ENCODE measurements around the gene KCNK17.
A peak's percentile ranks its signal among the peaks of the same experiment; 100 is the strongest.

The KCNK17 gene

DNA sequence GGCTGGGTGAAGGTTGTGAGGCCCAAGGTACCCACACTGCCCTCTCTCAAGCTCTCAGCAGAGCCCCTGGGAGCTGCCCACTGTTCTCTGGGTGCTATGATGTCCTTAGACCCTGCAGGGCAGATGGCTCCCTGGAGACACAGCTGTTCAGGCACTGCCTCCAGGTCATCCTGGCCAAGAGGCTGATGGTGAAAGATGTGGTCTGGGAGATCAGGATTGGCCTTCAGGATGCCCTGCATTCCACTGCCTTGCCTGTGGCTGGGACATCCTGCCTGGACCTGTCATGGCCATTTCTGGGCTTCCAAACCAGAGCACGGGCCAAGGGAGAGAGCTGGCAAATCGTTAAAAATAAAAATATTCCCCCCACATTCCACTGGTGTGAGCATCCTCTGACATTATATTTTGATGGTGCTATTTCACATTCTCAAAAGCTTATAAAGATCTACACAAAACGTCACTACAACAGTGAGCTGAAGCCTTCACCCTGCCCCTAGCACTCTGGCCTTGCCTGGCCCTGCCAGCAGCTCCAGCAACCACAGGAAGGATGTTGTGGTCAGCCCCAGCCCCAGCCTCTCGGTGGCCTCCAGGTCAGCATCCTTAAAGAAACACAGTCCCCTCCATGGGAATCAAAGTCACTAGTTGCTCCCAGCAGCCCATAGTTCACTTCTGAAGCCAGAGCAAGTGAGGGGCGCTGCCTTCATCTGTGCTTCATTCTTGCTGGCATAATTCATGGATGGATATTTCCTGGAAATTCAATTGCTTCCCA, 21.7 kb upstream of the KCNK17 start:
- DNase-seq: no peak

DNA sequence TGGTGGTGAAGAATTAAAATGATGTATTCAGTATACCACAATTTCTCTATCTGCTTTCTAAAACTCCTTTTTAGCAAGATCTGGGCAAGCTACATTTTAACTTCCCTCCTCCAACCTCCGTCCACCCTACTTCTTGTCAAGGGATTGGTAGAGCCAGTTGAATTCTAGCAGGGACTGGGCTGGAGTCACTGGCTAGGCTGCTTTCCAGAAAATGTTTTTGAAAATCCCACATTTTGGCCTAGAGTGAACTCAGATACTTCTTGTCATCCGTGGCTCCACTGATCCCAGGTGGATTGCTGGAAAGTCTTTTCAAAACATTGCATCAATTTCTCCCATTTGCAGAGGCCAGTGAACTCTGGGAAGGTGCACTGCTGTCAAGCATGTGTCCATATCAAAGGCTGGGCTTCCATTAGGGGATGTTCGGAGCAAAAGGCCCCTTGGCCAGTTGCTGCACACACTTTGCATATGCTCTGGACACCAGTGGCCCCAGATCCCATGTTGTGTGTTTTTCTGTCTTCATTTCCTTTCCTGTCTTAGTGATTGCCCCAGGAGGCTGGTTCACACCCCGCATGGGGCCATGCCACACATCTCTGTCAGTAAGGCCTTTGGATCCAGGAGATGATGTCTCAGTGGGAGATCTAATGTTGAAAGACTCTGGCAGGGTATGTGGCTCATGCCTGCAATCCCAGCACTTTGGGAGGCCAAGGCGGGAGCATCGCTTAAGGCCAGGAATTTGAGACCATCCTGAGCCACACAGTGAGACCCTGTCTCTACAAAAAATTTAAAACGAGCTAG, 19.6 kb upstream of the KCNK17 start:
- DNase-seq: no peak

DNA sequence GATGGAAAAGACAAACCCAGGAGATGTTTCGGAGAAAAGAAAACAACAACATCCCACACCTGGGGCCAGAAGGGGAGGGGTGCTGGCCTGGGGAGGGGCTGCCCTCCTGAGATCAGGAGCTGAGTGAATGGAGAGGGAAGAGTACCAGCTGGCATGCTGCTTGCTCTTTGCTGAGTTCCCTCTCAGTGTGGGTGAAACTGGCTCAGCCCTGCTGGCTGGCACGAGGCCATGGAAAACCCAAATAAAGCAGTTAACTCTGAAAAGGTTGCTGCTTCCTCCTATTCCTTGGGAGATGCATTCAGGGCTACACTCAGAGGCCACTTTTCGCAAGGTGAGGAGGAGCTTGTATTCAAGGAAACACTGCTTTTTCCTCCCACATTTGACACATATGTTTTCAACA, 16.3 kb upstream of the KCNK17 start:
- DNase-seq: peak; percentile 52

DNA sequence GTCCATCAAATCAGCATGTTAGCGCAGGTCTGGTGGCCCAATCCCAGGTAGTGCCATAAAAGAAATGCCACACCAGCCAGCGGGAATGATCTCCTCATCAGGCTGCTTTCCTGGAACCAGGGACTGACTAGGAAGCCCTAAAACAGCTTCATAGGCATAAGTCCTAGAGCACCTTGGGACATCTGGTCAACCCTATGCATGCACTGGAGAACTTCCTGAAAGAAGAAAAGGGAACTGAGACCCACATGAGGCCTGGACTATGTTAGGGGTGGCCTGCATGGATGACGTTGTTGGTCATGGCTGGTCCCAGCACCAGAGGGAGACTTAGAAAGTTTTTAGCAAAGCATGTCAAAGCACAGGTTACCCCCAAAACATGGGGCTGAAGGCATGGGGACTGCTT, 15.8 kb upstream of the KCNK17 start:
- no peak for DNase-seq

DNA sequence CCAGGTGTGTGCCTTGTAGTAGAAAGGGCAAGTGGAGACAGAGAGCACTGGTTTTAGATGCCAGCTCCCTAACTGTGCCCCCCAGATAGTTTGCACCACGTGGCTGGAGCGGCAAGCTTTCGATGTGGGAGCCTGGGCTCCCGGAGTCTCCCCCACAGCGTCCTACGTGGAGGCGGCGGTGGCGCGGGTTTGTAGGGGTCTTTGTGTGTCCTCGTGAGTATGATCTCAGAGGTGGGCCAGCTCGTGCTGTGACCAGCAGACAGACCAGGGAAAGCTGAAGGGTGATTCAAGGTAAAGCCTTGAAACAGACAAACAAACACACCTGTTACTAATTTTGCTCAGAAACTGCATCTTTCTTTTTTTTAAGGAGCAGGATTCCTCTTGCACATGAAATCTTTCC, 13.8 kb upstream of the KCNK17 start:
- DNase-seq: no peak

DNA sequence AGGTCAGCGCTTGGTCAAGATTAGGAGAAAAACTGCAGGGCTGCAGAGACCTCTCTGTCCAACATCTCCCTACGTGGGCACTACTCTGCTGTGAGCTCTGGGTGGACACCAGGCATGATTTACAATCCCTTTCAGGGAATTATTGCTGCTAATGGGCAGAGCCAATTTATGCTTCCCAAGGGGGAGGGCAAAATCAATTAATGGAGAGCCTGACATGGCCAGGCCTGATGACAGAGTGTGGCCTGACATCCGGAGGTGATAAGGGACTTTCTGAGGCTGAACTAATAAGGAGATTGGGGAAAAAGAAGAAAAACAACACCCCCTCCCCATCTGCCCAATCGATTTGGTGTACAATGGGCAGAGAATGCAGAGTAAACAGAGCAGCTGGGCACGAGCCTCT, 13.3 kb upstream of the KCNK17 start:
- DNase-seq: no peak

DNA sequence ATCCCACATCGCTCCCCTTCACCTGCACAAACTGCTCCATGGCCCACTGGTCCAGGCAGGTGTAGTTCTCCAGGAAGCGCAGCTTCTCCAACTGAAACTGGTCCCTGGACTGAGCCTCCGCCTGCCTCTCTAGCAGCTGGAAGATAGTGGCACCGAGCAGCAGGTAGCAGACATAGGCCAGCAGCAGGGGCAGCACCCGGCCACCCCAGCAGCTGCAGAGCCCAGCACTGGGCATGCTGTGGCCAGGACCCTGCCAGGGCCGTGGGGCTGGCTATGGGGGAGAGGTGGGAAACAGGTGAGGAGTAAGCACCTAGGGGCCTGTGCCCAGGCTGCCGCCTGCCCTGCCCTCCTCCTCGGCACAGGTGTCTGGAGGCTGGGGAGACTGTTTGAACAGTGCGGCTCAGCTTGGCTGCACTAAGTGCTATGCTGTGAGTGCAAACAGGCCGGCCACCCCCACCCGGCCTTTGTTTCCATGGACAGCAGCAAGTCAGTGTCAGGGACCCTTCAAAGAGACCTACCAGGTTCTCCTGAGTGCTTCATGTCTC, 8.2 kb upstream of the KCNK17 start, which contains the start of gene KCNK16:
KCNK16 (minus strand) TSS at position 397 of the 545 bp plus-strand sequence; CDS start at position 235, 162 bp downstream.
- DNase-seq: peak; percentile 59

DNA sequence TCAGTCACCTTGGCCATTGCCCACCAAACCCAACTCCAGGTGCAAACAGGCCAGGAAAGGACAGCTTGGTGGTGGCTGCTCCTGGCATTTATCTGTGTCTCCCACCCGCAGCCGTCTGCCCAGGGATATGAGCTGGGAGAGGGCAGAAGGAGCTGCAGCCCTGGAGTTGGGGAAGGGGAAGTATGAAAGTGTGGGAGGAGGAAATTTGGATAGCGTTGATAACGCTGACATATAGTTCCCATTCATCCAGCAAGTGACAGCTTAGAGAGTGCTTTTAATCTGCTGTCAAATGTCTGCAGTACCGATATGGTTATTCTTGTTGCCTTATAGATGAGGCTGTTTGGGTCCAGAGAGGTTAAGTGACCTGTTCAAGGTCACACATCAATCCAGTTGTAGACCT, 7.5 kb upstream of the KCNK17 start:
- DNase-seq: no peak

DNA sequence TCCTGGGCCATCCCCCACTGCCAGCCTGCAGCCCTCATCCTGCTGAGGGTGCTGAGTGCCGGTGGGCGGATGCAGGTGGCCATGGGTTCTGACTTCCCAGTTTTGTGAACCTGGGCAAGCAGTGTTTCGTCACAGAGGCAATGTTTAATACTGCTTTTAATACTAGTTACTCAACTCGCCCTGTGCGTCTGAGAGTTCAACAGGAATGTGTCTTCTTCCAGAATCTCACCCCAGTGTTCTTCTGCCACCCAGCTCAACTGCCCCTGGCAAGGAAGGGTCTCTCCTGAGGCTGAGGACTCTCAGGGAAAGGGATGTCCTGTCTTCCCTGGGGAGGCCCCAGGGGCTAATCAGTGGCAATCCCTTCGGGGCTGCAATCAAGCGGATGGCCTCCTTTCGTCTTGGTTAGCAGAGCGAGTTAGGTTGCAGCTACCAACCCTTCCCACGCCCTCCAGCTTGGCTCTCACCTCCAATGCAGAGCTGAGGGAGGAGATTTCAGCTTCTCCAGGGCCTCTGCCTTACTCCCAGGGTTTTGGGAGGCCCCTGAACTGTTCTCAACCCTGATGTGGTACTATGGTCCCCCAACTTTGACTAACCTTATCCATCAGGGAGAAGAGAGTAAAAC, 6.3 kb upstream of the KCNK17 start:
- DNase-seq: no peak

DNA sequence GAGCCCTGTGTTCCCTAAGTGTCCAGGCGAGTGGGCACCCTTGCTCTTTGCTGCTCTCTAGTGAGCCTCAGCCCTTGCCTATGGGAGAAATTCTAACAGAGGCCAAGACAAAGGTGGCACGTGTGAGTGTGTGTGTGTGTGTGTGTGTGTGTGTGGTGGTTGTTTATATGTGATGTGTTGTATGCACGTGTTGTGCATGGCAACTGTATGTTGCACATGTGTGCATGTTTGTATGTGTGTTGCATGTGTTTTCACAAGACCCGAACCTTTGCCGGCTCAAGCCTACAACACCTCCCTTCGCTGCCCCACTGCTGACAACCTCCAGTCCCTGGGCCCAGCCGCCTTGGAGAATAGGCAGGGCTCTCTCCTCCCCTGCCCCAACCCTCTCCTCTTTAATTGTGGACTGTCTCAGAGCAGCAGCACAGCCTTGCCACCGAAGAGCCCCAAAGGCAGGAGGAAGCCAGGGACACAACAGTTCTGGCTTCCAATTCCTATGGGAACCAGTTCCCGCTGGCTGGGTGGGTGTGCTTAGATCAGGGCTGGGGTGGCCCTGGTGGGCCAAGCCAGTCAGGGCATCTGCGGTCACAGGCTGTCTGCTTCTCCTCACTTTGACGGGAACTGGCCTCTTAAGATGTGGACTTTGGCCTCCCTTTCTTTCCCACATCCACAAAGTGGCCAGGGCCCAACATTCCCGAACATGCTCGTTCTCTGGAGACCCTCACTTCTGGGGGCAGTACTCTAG, 5.6 kb upstream of the KCNK17 start:
- no peak for DNase-seq

DNA sequence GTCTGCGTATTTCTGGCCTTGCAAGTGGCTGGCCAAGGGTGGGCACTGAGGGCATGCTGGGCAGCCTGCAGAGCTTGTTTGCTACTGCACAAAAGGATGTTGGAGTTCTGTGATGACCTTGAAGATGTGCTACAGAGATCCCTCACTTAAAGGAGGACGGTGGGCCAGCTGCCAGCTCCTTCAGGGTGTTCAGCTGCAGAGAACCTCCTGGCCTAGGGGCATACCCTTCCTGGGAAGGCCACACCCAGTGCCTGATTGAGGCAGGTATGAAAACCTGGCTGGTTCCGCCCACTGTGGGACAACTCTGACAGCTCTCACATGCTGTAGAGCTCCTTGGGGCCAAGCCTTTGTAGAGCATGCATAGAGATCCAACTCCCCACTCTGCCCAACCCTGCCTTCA, 3.0 kb upstream of the KCNK17 start:
- no peak for DNase-seq

DNA sequence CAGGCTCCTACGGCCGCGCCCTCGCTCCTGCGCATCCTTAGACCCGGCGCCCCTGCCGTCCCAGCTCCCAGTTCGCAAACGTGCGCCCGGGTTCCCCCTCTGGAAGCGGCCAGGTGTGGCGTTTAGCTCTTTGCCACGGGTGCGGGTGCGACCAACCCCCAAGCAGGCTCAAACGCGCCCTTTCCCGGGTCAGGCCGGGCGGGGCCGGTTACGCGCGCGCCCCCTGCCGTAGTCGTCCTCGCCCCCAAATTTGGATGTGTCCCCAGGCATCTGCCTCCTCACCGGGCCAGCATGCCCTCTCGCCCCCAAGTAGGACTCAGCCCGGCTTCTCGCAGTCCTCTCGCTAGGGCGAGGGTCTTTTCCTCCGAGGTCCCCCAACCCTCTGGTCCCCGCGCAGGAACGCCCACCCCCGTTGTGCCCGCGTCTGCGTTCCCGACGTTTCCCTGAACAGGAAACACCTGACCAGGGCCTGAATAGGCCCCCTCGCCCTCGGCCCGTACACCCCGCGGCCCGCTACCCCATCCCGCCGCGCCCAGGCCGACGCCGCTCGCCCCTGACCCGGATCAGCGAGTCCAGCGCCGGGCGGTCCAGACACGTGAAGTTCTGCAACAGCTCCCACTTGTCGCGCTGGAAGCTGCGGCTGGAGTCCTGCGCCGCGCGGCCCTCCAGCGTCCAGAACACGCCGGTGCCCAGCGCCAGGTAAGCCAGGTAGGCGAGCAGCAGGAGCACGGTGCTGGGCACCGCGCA, 520 bp downstream of the KCNK17 start:
- DNase-seq: peak; percentile 21

DNA sequence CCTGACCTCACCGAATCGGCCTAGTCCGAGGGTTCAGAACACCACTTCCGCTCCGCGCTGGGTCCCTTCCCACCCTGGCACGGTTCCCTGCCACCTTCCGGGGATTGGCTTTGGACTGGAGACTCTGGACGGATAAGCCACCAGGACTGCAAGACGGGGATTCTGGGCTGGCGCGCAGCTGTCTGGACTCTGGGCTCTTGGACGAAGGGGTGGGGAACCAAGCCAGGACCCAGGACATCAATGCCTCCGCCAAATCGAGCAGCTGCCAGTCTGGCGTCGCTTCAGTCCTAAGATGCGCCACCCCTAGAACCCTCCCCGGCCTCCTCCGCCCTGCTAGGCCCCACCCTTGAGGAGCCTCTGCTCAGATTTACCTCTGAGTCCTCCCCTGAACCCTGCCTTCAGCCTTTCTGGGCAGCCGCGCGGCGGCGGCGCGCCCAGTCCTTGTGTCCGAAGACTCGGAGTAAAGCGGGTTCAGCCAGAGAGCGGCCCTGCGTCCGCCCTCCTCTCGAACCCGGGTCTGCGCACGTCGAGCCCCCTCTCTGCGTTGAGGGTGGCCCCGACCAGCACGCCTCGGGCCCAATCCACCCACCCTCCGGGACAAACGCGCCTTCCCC, 1.2 kb downstream of the KCNK17 start:
- DNase-seq: peak; percentile 21

DNA sequence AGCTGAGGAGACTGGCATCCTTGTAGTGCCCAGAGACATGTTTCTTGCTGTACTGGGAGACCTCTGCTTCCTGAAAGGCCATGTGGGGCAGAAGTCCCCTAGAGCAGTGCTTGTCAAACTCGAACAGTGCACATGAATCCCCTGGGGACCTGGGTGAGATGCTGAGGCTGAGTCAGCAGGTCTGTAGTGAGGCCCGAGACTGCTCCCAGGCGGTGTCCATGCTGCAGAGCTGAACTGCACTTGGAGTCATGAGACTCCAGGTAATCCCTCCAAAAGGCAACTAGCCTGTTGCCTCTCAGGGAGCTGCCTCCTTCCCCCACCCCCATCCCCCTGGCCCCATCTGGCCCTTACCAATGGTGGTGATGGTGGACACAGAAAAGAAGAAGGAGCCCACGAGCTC, 3.7 kb downstream of the KCNK17 start:
- no peak for DNase-seq

DNA sequence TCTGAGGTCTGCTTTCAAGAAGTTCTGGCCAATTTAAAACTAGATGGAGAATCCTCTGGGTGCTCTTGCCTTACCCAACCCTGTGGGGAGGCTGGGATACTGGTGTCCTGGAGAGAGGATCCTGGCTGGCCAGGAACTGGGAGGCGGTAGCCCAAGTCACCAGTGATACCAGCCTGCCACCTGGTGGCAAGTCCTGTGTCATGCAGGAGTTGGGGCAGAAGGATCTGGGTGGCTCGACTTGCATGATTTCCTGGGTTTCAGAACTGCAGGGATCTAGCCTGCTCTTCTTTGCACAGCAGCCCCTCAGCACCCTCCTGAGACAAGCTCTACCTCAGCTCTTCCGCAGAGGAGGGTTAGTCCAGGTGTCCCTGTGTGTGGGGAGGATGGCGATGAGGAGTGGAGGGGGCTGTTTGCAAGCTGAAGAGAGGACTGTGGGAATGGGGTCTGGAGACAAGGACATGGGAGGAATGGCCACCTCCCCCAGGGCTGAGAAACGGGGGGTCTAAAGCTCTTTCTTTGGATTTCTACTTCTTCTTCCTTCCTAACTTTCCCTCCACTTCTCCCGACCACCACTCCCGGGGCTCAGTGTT, 4.2 kb downstream of the KCNK17 start:
- DNase-seq: peak; percentile 64

DNA sequence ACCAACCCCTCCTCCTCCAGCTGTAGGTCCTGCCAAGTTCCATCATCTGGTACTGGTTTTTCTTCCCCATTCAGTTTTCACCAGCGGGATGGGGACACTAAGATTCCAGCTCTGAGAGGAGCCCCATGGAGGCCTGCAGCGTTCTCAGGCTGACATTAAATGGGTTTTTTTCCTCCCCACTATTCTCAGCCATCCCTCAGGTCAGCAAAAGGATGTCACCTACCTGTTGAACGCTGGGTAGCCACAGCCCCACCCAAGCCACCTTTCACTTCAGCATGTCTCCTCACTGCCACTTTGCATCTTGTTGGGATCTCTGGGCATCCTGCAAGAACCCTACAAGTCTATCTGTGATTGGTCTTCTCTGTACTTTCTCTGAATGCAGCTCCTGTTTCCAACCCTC, 6.8 kb downstream of the KCNK17 start:
- DNase-seq: no peak

DNA sequence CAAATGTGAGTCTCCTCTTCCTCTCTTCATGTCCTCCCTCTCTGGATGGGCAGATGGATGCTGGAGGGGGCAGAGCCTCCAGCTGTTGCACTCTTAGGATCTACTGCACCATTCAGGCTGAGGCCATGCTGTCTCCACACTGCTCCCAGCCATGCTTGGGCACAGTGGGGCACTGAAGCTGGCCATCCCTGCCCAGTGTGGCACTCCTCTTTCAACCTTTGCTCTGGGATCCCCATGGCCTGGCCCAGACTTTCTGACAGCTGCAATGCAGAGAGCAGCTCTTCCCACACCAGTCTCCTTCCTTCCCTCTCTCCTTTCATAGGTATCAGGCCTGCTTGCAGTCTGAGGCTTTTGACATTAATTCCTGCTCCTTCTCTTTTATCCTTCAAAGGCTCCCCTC, 9.3 kb downstream of the KCNK17 start:
- DNase-seq: no peak

DNA sequence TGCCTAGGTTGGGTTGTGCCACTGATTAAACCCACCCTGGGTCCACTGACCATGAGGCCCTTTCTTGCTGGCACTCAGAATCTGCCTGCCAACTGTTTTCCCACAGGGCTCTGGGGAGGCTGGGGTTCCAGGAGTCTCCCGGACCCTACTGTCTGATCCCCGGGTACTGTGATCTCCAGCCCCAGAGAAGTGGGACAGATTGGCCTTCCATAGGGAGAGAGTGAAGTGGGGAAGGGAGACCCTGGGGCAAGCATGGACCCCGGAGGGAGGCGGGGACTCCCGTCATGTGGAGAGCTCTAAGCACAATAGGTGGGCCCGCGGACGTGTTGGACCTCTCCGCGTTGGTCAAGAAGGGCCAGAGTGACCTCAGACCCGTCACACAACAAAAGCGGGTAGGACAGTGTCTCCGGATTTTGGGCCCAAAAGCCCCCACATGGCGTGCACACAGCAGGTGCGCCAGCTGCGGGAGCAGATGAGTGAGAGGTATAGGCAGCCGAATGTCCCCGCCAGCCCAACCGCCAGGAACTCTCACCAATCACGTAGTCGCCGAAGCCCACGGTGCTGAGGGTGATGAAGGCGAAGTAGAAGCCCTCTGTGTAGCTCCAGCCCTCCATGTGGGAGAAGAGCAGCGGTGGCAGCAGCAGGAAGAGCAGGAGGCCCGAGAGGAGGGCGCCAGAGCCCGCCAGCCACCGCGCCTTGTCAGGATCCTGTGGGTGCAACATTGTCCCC, 10.6 kb downstream of the KCNK17 start:
- no peak for DNase-seq

DNA sequence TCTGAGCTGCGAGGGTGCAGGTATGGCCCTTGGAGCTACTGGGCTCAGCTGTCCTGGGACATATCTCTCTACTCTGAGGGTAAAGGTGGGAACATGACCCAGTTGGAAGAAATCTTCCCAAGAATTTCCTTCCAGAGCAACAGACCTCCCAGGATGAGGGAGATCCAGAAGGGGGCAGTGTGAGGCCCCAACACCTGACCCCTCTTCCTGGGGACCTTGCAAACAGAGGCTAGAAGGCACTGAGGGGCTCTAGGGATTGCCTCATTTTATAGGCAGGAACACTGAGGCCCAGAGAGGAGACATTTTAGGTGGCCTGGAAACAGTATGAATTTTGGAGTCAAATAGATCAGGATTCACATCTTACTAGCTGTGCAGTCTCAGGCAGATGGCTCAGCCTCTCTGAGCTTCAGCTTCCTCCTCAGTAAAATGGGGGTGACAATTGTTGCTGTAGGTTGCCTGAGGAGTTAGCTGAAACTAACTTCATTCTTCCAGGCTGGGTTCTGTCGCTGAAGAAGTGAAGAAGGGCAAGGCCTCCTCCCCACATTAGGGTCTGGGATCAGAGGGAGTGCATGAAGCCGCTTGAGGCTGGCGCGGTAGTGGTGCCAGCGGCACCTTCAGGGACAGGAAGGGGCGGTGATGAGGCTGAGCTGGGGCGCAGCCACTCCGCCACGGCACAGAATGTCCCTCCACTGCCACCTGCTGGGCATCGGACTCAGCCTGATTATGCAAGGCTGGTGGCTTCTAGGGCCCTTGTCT, 11.4 kb downstream of the KCNK17 start:
- peak; percentile 66 for DNase-seq

DNA sequence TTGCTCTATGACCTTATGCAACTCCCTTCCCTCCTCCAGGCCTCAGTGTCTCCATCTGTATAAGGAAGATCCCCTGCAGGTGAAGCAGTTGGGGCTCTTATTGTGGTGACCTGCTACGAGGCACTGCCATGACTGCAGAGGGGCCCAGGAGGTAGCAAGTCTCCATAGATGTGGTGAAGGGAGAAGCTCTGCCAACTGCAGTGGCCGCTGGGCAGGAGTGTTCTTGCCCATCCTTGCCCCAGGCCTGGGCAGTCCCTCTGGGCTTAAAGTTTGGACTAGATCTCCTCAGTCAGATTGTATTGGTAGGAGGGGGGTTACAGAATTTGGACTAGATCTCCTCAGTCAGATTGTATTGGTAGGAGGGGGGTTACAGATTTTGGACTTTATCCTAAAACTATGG, 12.2 kb downstream of the KCNK17 start:
- no peak for DNase-seq

All from NCI-H69 (cell line).